IPS-18c (cell line): ENCODE data around the gene SHLD1.
"Not testable (repeated sequence)": the region's sequence is repeated elsewhere in the genome, so short reads cannot be mapped to it uniquely, and the experiment has no call there.

Experiments used
- H3K4me3 ChIP-seq: 2 replicates; pipeline ENCODE4 v1.7.0; 2013; ENCODE audit warnings: low read depth, mild to moderate bottlenecking, low read length, moderate library complexity; ENCODE audit not compliant: insufficient read depth
- H3K9me3 ChIP-seq: one replicate; pipeline ENCODE4 v1.6.1; 2013; ENCODE audit warnings: mild to moderate bottlenecking, low read length, moderate library complexity; ENCODE audit not compliant: control insufficient read depth, insufficient read depth

Gene SHLD1

GRCh38 chr20:5793916-5794315 is 43.7 kb downstream of the SHLD1 start:
- Histone ChIP-seq H3K9me3 (no peaks in the 10 kb centered on the region), H3K4me3 (no peak overlapping the region)

- H3K9me3 ChIP-seq, result no peaks in the 10 kb centered on the region
- H3K4me3 ChIP-seq, result no peak overlapping the region
Observed at GRCh38 chr20:5796331-5797040, 46.3 kb downstream of the SHLD1 start.

- no peak overlapping the region for H3K4me3 ChIP-seq
- no peaks in the 10 kb centered on the region for H3K9me3 ChIP-seq
Observed at GRCh38 chr20:5797165-5797564, 47.0 kb downstream of the SHLD1 start.

GRCh38 chr20:5797843-5798462 is 47.8 kb downstream of the SHLD1 start:
- Histone ChIP-seq H3K4me3 (no peak overlapping the region), H3K9me3 (no peaks in the 10 kb centered on the region)

GRCh38 chr20:5803754-5804303 is 53.6 kb downstream of the SHLD1 start:
- H3K9me3 ChIP-seq, H3K4me3 ChIP-seq: not testable (repeated sequence)

GRCh38 chr20:5806457-5807263 is 56.5 kb downstream of the SHLD1 start:
- no peaks in the 10 kb centered on the region for H3K9me3 ChIP-seq

GRCh38 chr20:5807431-5807830 is 57.2 kb downstream of the SHLD1 start:
- no peak overlapping the region for H3K4me3 ChIP-seq
- H3K9me3 ChIP-seq, result no peaks in the 10 kb centered on the region

More at GRCh38 chr20:5806457-5807263, 56.5 kb downstream of the SHLD1 start:
- no peak overlapping the region for H3K4me3 ChIP-seq

- H3K9me3 ChIP-seq, result no peaks in the 10 kb centered on the region
- no peak overlapping the region for H3K4me3 ChIP-seq
Observed at GRCh38 chr20:5808901-5809300, 58.7 kb downstream of the SHLD1 start.

GRCh38 chr20:5809495-5809894 is 59.3 kb downstream of the SHLD1 start:
- no peaks in the 10 kb centered on the region for H3K9me3 ChIP-seq
- no peak overlapping the region for H3K4me3 ChIP-seq

- no peak overlapping the region for H3K4me3 ChIP-seq
- H3K9me3 ChIP-seq, result no peaks in the 10 kb centered on the region
Observed at GRCh38 chr20:5810800-5811422, 60.7 kb downstream of the SHLD1 start.

- Histone ChIP-seq H3K9me3 (no peaks in the 10 kb centered on the region), H3K4me3 (no peak overlapping the region)
Observed at GRCh38 chr20:5811746-5812145, 61.5 kb downstream of the SHLD1 start.

- H3K9me3 ChIP-seq, result no peaks in the 10 kb centered on the region
- H3K4me3 ChIP-seq, result no peak overlapping the region
Observed at GRCh38 chr20:5818346-5818681, 68.1 kb downstream of the SHLD1 start.

GRCh38 chr20:5820738-5821137 is 70.5 kb downstream of the SHLD1 start:
- H3K9me3 ChIP-seq, result no peaks in the 10 kb centered on the region

GRCh38 chr20:5821627-5822215 is 71.5 kb downstream of the SHLD1 start:
- Histone ChIP-seq H3K4me3 (no peak overlapping the region), H3K9me3 (no peaks in the 10 kb centered on the region)

More at GRCh38 chr20:5820738-5821137, 70.5 kb downstream of the SHLD1 start:
- no peak overlapping the region for H3K4me3 ChIP-seq

- H3K4me3 ChIP-seq, result no peak overlapping the region
- H3K9me3 ChIP-seq, result no peaks in the 10 kb centered on the region
Observed at GRCh38 chr20:5822569-5822968, 72.4 kb downstream of the SHLD1 start.

GRCh38 chr20:5825130-5825719 is 75.0 kb downstream of the SHLD1 start:
- H3K9me3 ChIP-seq, result no peaks in the 10 kb centered on the region

More at GRCh38 chr20:5825130-5825719, 75.0 kb downstream of the SHLD1 start:
- no peak overlapping the region for H3K4me3 ChIP-seq
